Peyer's patch (tissue), 4 donors: ENCODE data around the gene CD274. TPM values are rescaled to one million over a fixed set of nuclear protein-coding genes. Genes with fewer than 3 reads are reported as not detected.
"Not testable (repeated sequence)": the region's sequence is repeated elsewhere in the genome, so short reads cannot be mapped to it uniquely, and the experiment has no call there.

Experiments
- DNase-seq, 3 donors: peaks; one replicate each; pipeline ENCODE4 v3.0.0-alpha.2; 2017 to 2019
- H3K27ac ChIP-seq, 4 donors: fragments of 200-600 bp; sonication (generic); one replicate each; pipeline ENCODE4 v1.5.1; 2016 to 2019
- H3K27me3 ChIP-seq, 2 donors: fragments of 200-600 bp; sonication (generic); one replicate each; pipeline ENCODE4 v1.5.1; 2019
- H3K36me3 ChIP-seq, 3 donors: fragments of 200-600 bp; sonication (generic); one replicate each; pipeline ENCODE4 v1.5.1; 2016 to 2019
- H3K4me1 ChIP-seq, 4 donors: fragments of 200-600 bp; sonication (generic); one replicate each; pipeline ENCODE4 v1.5.1; 2016 to 2019
- H3K4me3 ChIP-seq, 4 donors: fragments of 200-600 bp; sonication (generic); 1 replicate in 3 of 4; 2 replicates in 1 of 4; pipeline ENCODE4 v1.5.1; 2016 to 2019; ENCODE audit warnings: mild to moderate bottlenecking in 1 of 4
- H3K9me3 ChIP-seq, 4 donors: fragments of 200-600 bp; sonication (generic); one replicate each; pipeline ENCODE4 v1.5.1; 2016 to 2019; ENCODE audit warnings: mild to moderate bottlenecking in 1 of 4
- POLR2A ChIP-seq, 2 donors: fragments of 450-650 bp; IDR thresholded peaks; one replicate each; pipeline ENCODE4 v1.5.1; 2017; ENCODE audit warnings: antibody characterized with exemption in 2 of 2, mild to moderate bottlenecking in 2 of 2, moderate library complexity in 2 of 2
- total RNA-seq, 4 donors: library from RNA; depleted of rRNA; stranded (reverse); fragments of >200 nt; gene quantifications; one replicate each; pipeline ENCODE4 v1.1.0, GENCODE V29; 2016
- TF ChIP-seq, protein P1 (sequence below), 6 experiments: fragments of 450-650 bp in 4 of 6; fragments of 200-600 bp in 2 of 6; sonication (generic) in 1 of 6; IDR thresholded peaks; one replicate each; pipeline ENCODE4 v1.5.1; 2017 to 2019; ENCODE audit warnings: antibody characterized with exemption in 6 of 6, mild to moderate bottlenecking in 3 of 6, moderate library complexity in 1 of 6

Gene CD274
- total RNA-seq, 4 donors from 2014 or later: 1.7 to 6.2 (median 3.4) TPM

DNA sequence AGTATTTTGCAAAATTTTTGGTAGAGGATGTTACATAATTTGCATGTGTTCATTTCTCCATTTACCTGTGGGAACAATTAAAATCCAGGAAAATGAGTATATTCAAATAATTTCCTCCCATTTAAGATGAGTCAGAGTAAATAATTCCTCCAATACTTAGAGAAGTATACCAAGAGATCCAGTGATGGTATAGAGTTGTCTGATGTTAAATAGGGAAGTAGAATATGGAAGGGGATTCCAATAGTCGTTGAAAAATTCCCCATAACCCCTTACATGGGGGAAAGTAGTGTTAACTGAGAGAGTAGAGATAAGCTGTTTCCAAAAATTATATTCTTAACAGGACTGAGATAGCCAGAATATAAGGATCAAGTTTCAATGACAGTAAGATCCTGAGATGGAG is 15.7 kb downstream of the CD274 start:
- no peak for DNase-seq
- H3K36me3 ChIP-seq: peaks cover 0 to 18% (median 0%) of the 10 kb centered on the region in 3 donors
- H3K9me3 ChIP-seq: no peaks in the 10 kb centered on the region
- H3K27me3 ChIP-seq: no peaks in the 10 kb centered on the region
- H3K27ac ChIP-seq: no peak overlapping the region
- H3K4me3 ChIP-seq: no peak overlapping the region
- no peak for TF ChIP-seq POLR2A (IDR thresholded peaks at IDR 0.05)
- TF ChIP-seq, protein P1, sequence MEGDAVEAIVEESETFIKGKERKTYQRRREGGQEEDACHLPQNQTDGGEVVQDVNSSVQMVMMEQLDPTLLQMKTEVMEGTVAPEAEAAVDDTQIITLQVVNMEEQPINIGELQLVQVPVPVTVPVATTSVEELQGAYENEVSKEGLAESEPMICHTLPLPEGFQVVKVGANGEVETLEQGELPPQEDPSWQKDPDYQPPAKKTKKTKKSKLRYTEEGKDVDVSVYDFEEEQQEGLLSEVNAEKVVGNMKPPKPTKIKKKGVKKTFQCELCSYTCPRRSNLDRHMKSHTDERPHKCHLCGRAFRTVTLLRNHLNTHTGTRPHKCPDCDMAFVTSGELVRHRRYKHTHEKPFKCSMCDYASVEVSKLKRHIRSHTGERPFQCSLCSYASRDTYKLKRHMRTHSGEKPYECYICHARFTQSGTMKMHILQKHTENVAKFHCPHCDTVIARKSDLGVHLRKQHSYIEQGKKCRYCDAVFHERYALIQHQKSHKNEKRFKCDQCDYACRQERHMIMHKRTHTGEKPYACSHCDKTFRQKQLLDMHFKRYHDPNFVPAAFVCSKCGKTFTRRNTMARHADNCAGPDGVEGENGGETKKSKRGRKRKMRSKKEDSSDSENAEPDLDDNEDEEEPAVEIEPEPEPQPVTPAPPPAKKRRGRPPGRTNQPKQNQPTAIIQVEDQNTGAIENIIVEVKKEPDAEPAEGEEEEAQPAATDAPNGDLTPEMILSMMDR (IDR thresholded peaks at IDR 0.05): no peak
- no peaks in the 10 kb centered on the region for H3K4me1 ChIP-seq

DNA sequence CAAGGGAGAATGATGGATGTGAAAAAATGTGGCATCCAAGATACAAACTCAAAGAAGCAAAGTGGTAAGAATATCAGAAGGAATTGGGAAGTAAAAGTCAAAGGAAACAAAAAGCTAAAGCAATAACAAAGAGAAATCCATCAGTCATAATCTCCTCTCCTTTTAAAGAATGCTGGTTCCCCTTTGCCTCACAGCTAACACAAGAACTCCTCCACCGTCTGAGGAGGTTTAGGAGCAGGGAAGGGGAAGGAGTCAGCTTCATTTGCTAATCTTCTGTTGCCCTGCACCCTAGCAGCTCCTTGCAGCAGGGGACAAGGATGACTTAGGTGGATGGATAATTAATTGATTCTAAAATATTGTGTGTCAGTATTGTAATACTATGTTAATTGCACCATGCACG is 16.4 kb downstream of the CD274 start:
- DNase-seq: no peak
- Histone ChIP-seq H3K36me3 (peaks cover 0 to 18% (median 0%) of the 10 kb centered on the region in 3 donors), H3K27ac (no peak overlapping the region), H3K27me3 (no peaks in the 10 kb centered on the region), H3K4me3 (no peak overlapping the region), H3K9me3 (no peaks in the 10 kb centered on the region), H3K4me1 (no peaks in the 10 kb centered on the region)
- no peak for TF ChIP-seq POLR2A (IDR thresholded peaks at IDR 0.05)
- TF ChIP-seq, protein P1 (IDR thresholded peaks at IDR 0.05): no peak

DNA sequence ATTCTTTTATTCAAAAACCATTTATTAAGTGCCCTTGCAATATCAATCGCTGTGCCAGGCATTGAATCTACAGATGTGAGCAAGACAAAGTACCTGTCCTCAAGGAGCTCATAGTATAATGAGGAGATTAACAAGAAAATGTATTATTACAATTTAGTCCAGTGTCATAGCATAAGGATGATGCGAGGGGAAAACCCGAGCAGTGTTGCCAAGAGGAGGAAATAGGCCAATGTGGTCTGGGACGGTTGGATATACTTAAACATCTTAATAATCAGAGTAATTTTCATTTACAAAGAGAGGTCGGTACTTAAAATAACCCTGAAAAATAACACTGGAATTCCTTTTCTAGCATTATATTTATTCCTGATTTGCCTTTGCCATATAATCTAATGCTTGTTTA is 18.5 kb downstream of the CD274 start:
- no peaks in the 10 kb centered on the region for H3K27me3 ChIP-seq
- no peaks in the 10 kb centered on the region for H3K4me1 ChIP-seq
- H3K4me3 ChIP-seq: no peak overlapping the region
- no peaks in the 10 kb centered on the region for H3K9me3 ChIP-seq
- TF ChIP-seq, protein P1 (IDR thresholded peaks at IDR 0.05): no peak
- TF ChIP-seq POLR2A (IDR thresholded peaks at IDR 0.05): no peak
- DNase-seq: no peak
- peaks cover 0 to 5% (median 0%) of the 10 kb centered on the region in 3 donors for H3K36me3 ChIP-seq
- no peak overlapping the region for H3K27ac ChIP-seq

DNA sequence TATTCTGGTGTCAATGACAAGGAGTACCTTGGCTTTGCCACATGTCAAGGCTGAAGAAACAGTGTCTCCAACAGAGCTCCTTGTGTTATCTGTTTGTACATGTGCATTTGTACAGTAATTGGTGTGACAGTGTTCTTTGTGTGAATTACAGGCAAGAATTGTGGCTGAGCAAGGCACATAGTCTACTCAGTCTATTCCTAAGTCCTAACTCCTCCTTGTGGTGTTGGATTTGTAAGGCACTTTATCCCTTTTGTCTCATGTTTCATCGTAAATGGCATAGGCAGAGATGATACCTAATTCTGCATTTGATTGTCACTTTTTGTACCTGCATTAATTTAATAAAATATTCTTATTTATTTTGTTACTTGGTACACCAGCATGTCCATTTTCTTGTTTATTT is 19.8 kb downstream of the CD274 start:
- Histone ChIP-seq H3K27ac (no peak overlapping the region), H3K9me3 (no peaks in the 10 kb centered on the region), H3K4me3 (no peak overlapping the region), H3K36me3 (peaks cover 0 to 4% (median 0%) of the 10 kb centered on the region in 3 donors), H3K4me1 (no peaks in the 10 kb centered on the region), H3K27me3 (no peaks in the 10 kb centered on the region)
- TF ChIP-seq POLR2A (IDR thresholded peaks at IDR 0.05): no peak
- TF ChIP-seq, protein P1 (IDR thresholded peaks at IDR 0.05): no peak
- no peak for DNase-seq

DNA sequence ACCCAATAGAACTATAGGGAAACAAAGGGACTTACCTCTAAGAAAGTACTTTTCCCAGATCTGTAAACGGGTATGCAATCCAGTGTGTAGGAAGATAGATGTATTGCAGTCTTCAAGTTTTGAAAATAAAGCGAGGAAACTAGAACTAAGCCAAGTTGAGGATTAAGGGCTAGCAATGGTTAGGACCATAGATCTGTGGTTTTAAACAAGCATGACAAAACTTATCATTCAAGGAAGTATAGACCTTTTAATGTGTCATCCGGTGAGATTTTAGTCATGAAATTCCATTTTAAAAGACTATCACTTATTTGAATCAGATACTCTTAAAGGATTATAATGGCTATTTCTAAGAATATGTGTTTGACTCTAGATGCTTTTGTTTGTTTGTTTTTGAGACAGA is 20.5 kb downstream of the CD274 start:
- TF ChIP-seq, protein P1 (IDR thresholded peaks at IDR 0.05): no peak
- no peak for TF ChIP-seq POLR2A (IDR thresholded peaks at IDR 0.05)
- Histone ChIP-seq H3K4me1 (no peaks in the 10 kb centered on the region), H3K9me3 (no peaks in the 10 kb centered on the region), H3K4me3 (no peak overlapping the region), H3K27me3 (no peaks in the 10 kb centered on the region), H3K27ac (no peak overlapping the region), H3K36me3 (no peaks in the 10 kb centered on the region)
- no peak for DNase-seq

DNA sequence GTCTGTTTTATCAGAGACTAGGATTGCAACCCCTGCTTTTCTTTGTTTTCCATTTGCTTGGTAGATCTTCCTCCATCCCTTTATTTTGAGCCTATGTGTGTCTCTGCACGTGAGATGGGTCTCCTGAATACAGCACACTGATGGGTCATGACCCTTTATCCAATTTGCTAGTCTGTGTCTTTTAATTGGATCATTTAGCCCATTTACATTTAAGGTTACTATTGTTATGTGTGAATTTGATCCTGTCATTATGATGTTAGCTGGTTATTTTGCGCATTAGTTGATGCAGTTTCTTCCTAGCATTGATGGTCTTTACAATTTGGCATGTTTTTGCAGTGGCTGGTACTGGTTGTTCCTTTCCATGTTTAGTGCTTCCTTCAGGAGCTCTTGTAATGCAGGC is 25.3 kb downstream of the CD274 start:
- H3K27ac ChIP-seq, DNase-seq, H3K4me3 ChIP-seq, H3K36me3 ChIP-seq, H3K9me3 ChIP-seq, H3K4me1 ChIP-seq, H3K27me3 ChIP-seq: not testable (repeated sequence)
